OCI-LY3 (cell line): ENCODE data around the gene NCOA3.
"Not testable (repeated sequence)": the region's sequence is repeated elsewhere in the genome, so short reads cannot be mapped to it uniquely, and the experiment has no call there.

Source experiments
- H2AFZ ChIP-seq: fragments of 200-600, 300-600 bp; shearing (Covaris generic); 2 replicates; pipeline ENCODE4 v1.6.0; 2014; ENCODE audit warnings: antibody characterized with exemption, low read depth, low read length
- H3K27ac ChIP-seq: fragments of 200-600, 300-600 bp; sonication (generic); 2 replicates; pipeline ENCODE4 v1.5.1; 2014; ENCODE audit warnings: mild to moderate bottlenecking, low read length, moderate library complexity, mixed read lengths
- H3K27me3 ChIP-seq: fragments of 200-600, 300-600 bp; sonication (generic); 2 replicates; pipeline ENCODE4 v1.6.1; 2014; ENCODE audit warnings: low read depth, low read length, mixed read lengths
- H3K36me3 ChIP-seq: fragments of 200-600, 300-600 bp; sonication (generic); replicated peaks from 2 replicates; pipeline ENCODE3; 2014; ENCODE audit warnings: low read depth, low read length, mixed read lengths
- H3K4me1 ChIP-seq: fragments of 300-600, 200-600 bp; sonication (generic); 2 replicates; pipeline ENCODE4 v1.6.1; 2014; ENCODE audit warnings: low read length, mixed read lengths
- H3K4me2 ChIP-seq: fragments of 200-600, 300-600 bp; sonication (generic); 2 replicates; pipeline ENCODE4 v1.6.1; 2014; ENCODE audit warnings: low read length, mixed read lengths
- H3K4me3 ChIP-seq: fragments of 300-600, 200-600 bp; sonication (generic); 2 replicates; pipeline ENCODE4 v1.5.1; 2014; ENCODE audit warnings: antibody characterized with exemption, mild to moderate bottlenecking, low read length, moderate library complexity
- H3K79me2 ChIP-seq: fragments of 300-600, 200-600 bp; shearing (Covaris generic); 2 replicates; pipeline ENCODE4 v1.6.1; 2014; ENCODE audit warnings: mild to moderate bottlenecking, low read length, mixed read lengths
- H3K9ac ChIP-seq: fragments of 300-600, 200-600 bp; shearing (Covaris generic); 2 replicates; pipeline ENCODE4 v1.6.0; 2014; ENCODE audit warnings: mild to moderate bottlenecking, low read length, moderate library complexity
- H3K9me3 ChIP-seq: fragments of 200-600, 300-600 bp; shearing (Covaris generic); 2 replicates; pipeline ENCODE4 v1.6.1; 2014; ENCODE audit warnings: low read length, mixed read lengths; ENCODE audit not compliant: insufficient read depth
- H4K20me1 ChIP-seq: fragments of 200-600, 300-600 bp; sonication (generic); 2 replicates; pipeline ENCODE4 v1.6.1; 2016; ENCODE audit warnings: low read length, mixed read lengths; ENCODE audit not compliant: insufficient read depth
- EZH2phosphoT487 ChIP-seq: fragments of 200-600 bp; shearing (Covaris generic); IDR thresholded peaks from 2 replicates; pipeline ENCODE4 v1.6.1; 2018; ENCODE audit warnings: antibody characterized with exemption, mixed run types, low read depth
- TF ChIP-seq, protein P1 (sequence below): fragments of 200-600, 300-600 bp; sonication (generic); IDR thresholded peaks from 2 replicates; pipeline ENCODE4 v1.5.1; 2014; ENCODE audit warnings: antibody characterized with exemption, low read length, low read depth

NCOA3 gene

GRCh38 chr20:47456952-47457724 is 44.5 kb upstream of the NCOA3 start:
- H3K9me3 ChIP-seq = no peaks in the 10 kb centered on the region
- no peak overlapping the region for H3K9ac ChIP-seq
- H3K27ac ChIP-seq = no peak overlapping the region
- no peaks in the 10 kb centered on the region for H4K20me1 ChIP-seq
- H2AFZ ChIP-seq = no peak overlapping the region
- TF ChIP-seq EZH2phosphoT487 = no peak
- TF ChIP-seq, protein P1, sequence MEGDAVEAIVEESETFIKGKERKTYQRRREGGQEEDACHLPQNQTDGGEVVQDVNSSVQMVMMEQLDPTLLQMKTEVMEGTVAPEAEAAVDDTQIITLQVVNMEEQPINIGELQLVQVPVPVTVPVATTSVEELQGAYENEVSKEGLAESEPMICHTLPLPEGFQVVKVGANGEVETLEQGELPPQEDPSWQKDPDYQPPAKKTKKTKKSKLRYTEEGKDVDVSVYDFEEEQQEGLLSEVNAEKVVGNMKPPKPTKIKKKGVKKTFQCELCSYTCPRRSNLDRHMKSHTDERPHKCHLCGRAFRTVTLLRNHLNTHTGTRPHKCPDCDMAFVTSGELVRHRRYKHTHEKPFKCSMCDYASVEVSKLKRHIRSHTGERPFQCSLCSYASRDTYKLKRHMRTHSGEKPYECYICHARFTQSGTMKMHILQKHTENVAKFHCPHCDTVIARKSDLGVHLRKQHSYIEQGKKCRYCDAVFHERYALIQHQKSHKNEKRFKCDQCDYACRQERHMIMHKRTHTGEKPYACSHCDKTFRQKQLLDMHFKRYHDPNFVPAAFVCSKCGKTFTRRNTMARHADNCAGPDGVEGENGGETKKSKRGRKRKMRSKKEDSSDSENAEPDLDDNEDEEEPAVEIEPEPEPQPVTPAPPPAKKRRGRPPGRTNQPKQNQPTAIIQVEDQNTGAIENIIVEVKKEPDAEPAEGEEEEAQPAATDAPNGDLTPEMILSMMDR = no peak
- H3K79me2 ChIP-seq = no peaks in the 10 kb centered on the region
- no peak overlapping the region for H3K4me2 ChIP-seq
- no peak overlapping the region for H3K4me3 ChIP-seq
- peaks cover 25% of the 10 kb centered on the region for H3K4me1 ChIP-seq
- no peaks in the 10 kb centered on the region for H3K36me3 ChIP-seq
- no peaks in the 10 kb centered on the region for H3K27me3 ChIP-seq

DNA sequence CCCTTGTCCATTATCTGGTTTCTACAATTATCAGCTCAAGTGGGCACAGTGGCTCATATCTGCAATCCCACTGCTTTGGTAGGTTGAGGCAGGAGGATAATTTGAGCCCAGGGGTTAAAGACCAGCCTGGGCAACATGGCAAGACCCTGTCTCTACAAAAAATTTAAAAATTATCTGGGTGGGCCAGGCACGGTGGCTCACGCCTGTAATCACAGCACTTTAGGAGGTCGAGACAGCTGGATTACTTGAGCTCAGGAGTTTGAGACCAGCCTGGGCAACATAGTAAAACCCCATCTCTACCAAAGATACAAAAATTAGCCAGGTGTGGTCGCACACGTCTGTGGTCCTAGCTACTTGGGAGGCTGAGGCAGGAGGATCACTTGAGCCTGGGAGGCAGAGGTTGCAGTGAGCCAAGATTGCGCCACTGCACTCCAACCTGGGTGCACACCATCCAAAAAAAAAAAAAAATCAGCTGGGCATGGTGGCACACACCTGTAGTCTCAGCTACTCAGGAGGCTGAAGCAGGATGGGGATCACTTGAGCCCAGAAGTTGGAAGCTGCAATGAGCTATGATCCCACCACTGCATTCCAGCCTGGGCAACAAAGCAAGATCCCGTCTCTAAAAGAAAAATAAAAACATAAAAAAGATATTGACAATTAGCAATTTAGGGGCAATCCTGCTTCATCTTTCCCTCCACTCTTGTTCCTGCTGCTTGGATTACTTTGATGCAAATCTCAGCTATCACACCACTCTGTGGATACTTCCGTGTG is 43.2 kb upstream of the NCOA3 start:
- not testable (repeated sequence) for H3K4me3 ChIP-seq, H3K9me3 ChIP-seq, H3K27ac ChIP-seq, H4K20me1 ChIP-seq, H3K79me2 ChIP-seq, H3K36me3 ChIP-seq, H3K27me3 ChIP-seq, H3K4me2 ChIP-seq, H3K9ac ChIP-seq, H2AFZ ChIP-seq
- peaks cover 16% of the 10 kb centered on the region for H3K4me1 ChIP-seq

DNA sequence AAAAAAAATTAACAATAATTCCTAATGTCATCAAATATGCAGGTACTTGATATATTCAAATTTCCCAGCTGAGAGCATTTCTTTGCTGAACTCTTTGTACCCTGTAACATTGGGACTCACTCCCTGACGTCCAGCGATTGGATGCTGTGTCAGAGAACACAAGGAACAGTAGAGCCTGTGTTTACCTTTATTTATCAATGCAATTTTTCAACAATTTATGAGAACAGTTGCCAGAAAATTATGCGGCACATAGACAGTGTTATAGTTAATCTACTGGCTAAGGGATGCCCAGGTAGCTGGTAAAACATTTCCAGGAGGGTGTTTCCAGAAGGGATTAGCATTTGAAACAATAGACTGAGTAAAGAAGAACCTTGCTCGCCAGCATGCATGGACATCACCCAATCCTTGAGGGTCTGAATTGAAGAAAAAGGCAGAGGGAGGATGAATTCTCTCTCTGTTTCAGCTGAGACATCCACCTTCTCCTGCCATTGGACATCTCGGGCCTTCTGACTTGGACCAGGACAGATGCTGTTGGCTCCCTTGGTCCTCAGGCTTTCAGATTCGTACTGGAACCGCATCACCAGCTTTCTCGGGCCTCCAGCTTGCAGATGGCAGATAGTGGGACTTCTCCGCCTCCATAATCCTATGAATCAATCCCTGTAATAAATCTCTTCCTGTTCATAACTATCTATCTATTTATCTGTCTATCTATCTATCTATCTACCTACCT is 42.2 kb upstream of the NCOA3 start:
- Histone ChIP-seq H3K9ac (no peak overlapping the region), H3K36me3 (no peaks in the 10 kb centered on the region), H3K27me3 (no peaks in the 10 kb centered on the region), H3K4me3 (no peak overlapping the region), H3K9me3 (no peaks in the 10 kb centered on the region), H3K4me2 (no peak overlapping the region), H3K27ac (no peak overlapping the region), H4K20me1 (no peaks in the 10 kb centered on the region), H3K4me1 (peaks cover 8% of the 10 kb centered on the region), H3K79me2 (no peaks in the 10 kb centered on the region), H2AFZ (no peak overlapping the region)
- TF ChIP-seq, protein P1 = no peak
- TF ChIP-seq EZH2phosphoT487 = no peak

DNA sequence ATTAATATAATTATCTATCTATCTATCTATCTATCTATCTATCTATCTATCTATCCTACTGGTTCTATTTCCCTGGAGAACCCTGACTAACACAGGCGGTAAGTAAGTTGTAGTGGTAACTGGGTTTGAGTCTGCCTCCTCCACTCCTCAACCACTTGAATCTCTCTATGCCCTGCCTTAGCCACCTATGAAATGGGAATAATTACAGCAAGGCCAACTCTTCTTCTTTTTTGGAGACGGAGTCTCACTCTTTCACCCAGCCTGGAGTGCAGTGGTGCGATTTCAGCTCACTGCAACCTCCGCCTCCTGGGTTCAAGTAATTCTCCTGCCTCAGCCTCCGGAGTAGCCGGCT is 41.0 kb upstream of the NCOA3 start:
- H3K4me2 ChIP-seq, H3K9me3 ChIP-seq, H3K9ac ChIP-seq, H3K27ac ChIP-seq, H3K36me3 ChIP-seq, H3K4me3 ChIP-seq, H3K27me3 ChIP-seq, H2AFZ ChIP-seq, H4K20me1 ChIP-seq, H3K79me2 ChIP-seq, H3K4me1 ChIP-seq: not testable (repeated sequence)
